ENCODE data around the gene ANKRD28.
A peak's percentile ranks its signal among the peaks of the same experiment; 100 is the strongest.
"Not testable (repeated sequence)": the region's sequence is repeated elsewhere in the genome, so short reads cannot be mapped to it uniquely, and the experiment has no call there.

Gene ANKRD28

GRCh38 chr3:15742236-15742635 lies 55.5 kb downstream of the ANKRD28 start:
- H3K36me3 ChIP-seq (ENCODE audit: control insufficient read depth in 5 of 5, insufficient read depth in 5 of 5, low read length in 5 of 5), result peaks cover 0 to 10% (median 3%) of the 10 kb centered on the region in 5 donors
- H3K27me3 ChIP-seq (ENCODE audit: control insufficient read depth in 5 of 5, insufficient read depth in 4 of 5, low read length in 5 of 5), result not testable (repeated sequence)

GRCh38 chr3:15738616-15739005 lies 59.2 kb downstream of the ANKRD28 start:
- H3K27ac ChIP-seq (ENCODE audit: low read depth, low read length); H3K4me3 ChIP-seq (ENCODE audit: low read depth in 1 of 5, low read length in 5 of 5); H3K9ac ChIP-seq (ENCODE audit: low read length in 5 of 5); H3K4me1 ChIP-seq (ENCODE audit: control insufficient read depth in 5 of 5, insufficient read depth in 5 of 5, low read length in 5 of 5); H3K27me3 ChIP-seq (ENCODE audit: control insufficient read depth in 5 of 5, insufficient read depth in 4 of 5, low read length in 5 of 5): not testable (repeated sequence)
- Histone ChIP-seq H3K36me3 (ENCODE audit: control insufficient read depth in 5 of 5, insufficient read depth in 5 of 5, low read length in 5 of 5) (peaks cover 0 to 40% (median 18%) of the 10 kb centered on the region in 5 donors), H3K9me3 (ENCODE audit: control insufficient read depth in 5 of 5, low read length in 5 of 5) (peaks cover 0 to 15% (median 2%) of the 10 kb centered on the region in 5 donors)

More at GRCh38 chr3:15742236-15742635, 55.5 kb downstream of the ANKRD28 start:
- H3K4me3 ChIP-seq (ENCODE audit: low read depth in 1 of 5, low read length in 5 of 5); H3K27ac ChIP-seq (ENCODE audit: low read depth, low read length); H3K9ac ChIP-seq (ENCODE audit: low read length in 5 of 5); H3K4me1 ChIP-seq (ENCODE audit: control insufficient read depth in 5 of 5, insufficient read depth in 5 of 5, low read length in 5 of 5): not testable (repeated sequence)
- H3K9me3 ChIP-seq (ENCODE audit: control insufficient read depth in 5 of 5, low read length in 5 of 5), result peaks cover 0 to 15% (median 2%) of the 10 kb centered on the region in 5 donors

DNA sequence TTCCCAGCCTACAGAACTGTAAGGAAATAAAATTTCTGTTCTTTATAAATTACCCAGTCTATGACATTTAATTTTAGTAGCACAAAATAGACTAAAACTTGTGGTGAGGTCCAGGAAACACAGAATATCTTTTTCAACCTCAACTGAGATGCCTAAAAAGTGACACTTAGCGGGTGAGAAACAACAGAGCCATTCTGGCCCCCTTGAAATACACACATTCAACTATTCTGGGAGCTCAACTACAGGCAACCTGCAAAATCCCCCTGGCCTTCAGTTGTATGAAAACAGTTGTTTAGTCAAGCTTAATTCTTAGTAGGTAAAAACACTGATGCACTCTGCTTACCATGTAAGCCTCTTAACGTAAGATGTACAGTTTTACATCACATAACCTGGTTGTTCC lies 66.8 kb downstream of the ANKRD28 start:
- Histone ChIP-seq H3K27me3 (ENCODE audit: control insufficient read depth in 5 of 5, insufficient read depth in 4 of 5, low read length in 5 of 5) (no peaks in the 10 kb centered on the region), H3K4me3 (ENCODE audit: low read depth in 1 of 5, low read length in 5 of 5) (no peak overlapping the region), H3K9ac (ENCODE audit: low read length in 5 of 5) (no peak overlapping the region), H3K9me3 (ENCODE audit: control insufficient read depth in 5 of 5, low read length in 5 of 5) (no peaks in the 10 kb centered on the region), H3K36me3 (ENCODE audit: control insufficient read depth in 5 of 5, insufficient read depth in 5 of 5, low read length in 5 of 5) (peaks cover 13 to 49% (median 33%) of the 10 kb centered on the region in 5 donors), H3K4me1 (ENCODE audit: control insufficient read depth in 5 of 5, insufficient read depth in 5 of 5, low read length in 5 of 5) (no peaks in the 10 kb centered on the region), H3K27ac (ENCODE audit: low read depth, low read length) (no peak overlapping the region)

- Histone ChIP-seq H3K9me3 (ENCODE audit: control insufficient read depth in 5 of 5, low read length in 5 of 5) (no peaks in the 10 kb centered on the region), H3K4me3 (ENCODE audit: low read depth in 1 of 5, low read length in 5 of 5) (no peak overlapping the region), H3K27me3 (ENCODE audit: control insufficient read depth in 5 of 5, insufficient read depth in 4 of 5, low read length in 5 of 5) (no peaks in the 10 kb centered on the region), H3K9ac (ENCODE audit: low read length in 5 of 5) (no peak overlapping the region), H3K4me1 (ENCODE audit: control insufficient read depth in 5 of 5, insufficient read depth in 5 of 5, low read length in 5 of 5) (no peaks in the 10 kb centered on the region), H3K27ac (ENCODE audit: low read depth, low read length) (no peak overlapping the region), H3K36me3 (ENCODE audit: control insufficient read depth in 5 of 5, insufficient read depth in 5 of 5, low read length in 5 of 5) (peaks cover 15 to 28% (median 24%) of the 10 kb centered on the region in 5 donors)
These were observed 69.0 kb downstream of the ANKRD28 start for GRCh38 chr3:15728766-15729165.

DNA sequence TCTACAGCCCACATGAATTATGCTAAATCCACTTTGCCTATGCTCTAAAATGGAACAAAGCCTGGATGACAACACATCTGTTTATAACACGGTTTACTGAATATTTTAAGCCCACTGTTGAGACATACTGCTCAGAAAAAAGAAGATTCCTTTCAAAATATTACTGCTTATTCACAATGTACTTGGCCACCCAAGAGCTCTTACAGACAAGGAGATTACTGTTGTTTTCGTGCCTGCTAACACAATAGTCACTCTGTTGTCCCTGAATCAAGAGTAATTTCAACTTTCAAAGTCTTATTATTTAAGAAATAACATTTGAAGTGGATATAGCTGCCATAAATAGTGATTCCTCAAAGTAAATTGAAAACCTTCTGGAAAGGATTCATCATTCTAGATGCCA lies 70.9 kb downstream of the ANKRD28 start:
- Histone ChIP-seq H3K9me3 (ENCODE audit: control insufficient read depth in 5 of 5, low read length in 5 of 5) (no peaks in the 10 kb centered on the region), H3K4me3 (ENCODE audit: low read depth in 1 of 5, low read length in 5 of 5) (no peak overlapping the region), H3K9ac (ENCODE audit: low read length in 5 of 5) (no peak overlapping the region), H3K36me3 (ENCODE audit: control insufficient read depth in 5 of 5, insufficient read depth in 5 of 5, low read length in 5 of 5) (peaks cover 13 to 27% (median 19%) of the 10 kb centered on the region in 5 donors), H3K27ac (ENCODE audit: low read depth, low read length) (no peak overlapping the region), H3K4me1 (ENCODE audit: control insufficient read depth in 5 of 5, insufficient read depth in 5 of 5, low read length in 5 of 5) (peaks cover 0 to 11% (median 0%) of the 10 kb centered on the region in 5 donors), H3K27me3 (ENCODE audit: control insufficient read depth in 5 of 5, insufficient read depth in 4 of 5, low read length in 5 of 5) (no peaks in the 10 kb centered on the region)

- Histone ChIP-seq H3K36me3 (ENCODE audit: control insufficient read depth in 5 of 5, insufficient read depth in 5 of 5, low read length in 5 of 5) (peaks cover 9 to 26% (median 20%) of the 10 kb centered on the region in 5 donors), H3K4me3 (ENCODE audit: low read depth in 1 of 5, low read length in 5 of 5) (no peak overlapping the region), H3K27ac (ENCODE audit: low read depth, low read length) (no peak overlapping the region), H3K9me3 (ENCODE audit: control insufficient read depth in 5 of 5, low read length in 5 of 5) (no peaks in the 10 kb centered on the region), H3K4me1 (ENCODE audit: control insufficient read depth in 5 of 5, insufficient read depth in 5 of 5, low read length in 5 of 5) (peaks cover 0 to 11% (median 0%) of the 10 kb centered on the region in 5 donors), H3K9ac (ENCODE audit: low read length in 5 of 5) (peak overlapping the region in 1 of 5 donors; percentile 8), H3K27me3 (ENCODE audit: control insufficient read depth in 5 of 5, insufficient read depth in 4 of 5, low read length in 5 of 5) (no peaks in the 10 kb centered on the region)
These were observed 71.7 kb downstream of the ANKRD28 start for GRCh38 chr3:15726043-15726442.

GRCh38 chr3:15724446-15724845 lies 73.3 kb downstream of the ANKRD28 start:
- peaks cover 12 to 30% (median 22%) of the 10 kb centered on the region in 5 donors for H3K36me3 ChIP-seq (ENCODE audit: control insufficient read depth in 5 of 5, insufficient read depth in 5 of 5, low read length in 5 of 5)
- no peaks in the 10 kb centered on the region for H3K27me3 ChIP-seq (ENCODE audit: control insufficient read depth in 5 of 5, insufficient read depth in 4 of 5, low read length in 5 of 5)
- H3K27ac ChIP-seq (ENCODE audit: low read depth, low read length), result no peak overlapping the region
- no peak overlapping the region for H3K4me3 ChIP-seq (ENCODE audit: low read depth in 1 of 5, low read length in 5 of 5)
- no peak overlapping the region for H3K9ac ChIP-seq (ENCODE audit: low read length in 5 of 5)
- H3K4me1 ChIP-seq (ENCODE audit: control insufficient read depth in 5 of 5, insufficient read depth in 5 of 5, low read length in 5 of 5), result peaks cover 0 to 11% (median 0%) of the 10 kb centered on the region in 5 donors
- H3K9me3 ChIP-seq (ENCODE audit: control insufficient read depth in 5 of 5, low read length in 5 of 5), result no peaks in the 10 kb centered on the region

DNA sequence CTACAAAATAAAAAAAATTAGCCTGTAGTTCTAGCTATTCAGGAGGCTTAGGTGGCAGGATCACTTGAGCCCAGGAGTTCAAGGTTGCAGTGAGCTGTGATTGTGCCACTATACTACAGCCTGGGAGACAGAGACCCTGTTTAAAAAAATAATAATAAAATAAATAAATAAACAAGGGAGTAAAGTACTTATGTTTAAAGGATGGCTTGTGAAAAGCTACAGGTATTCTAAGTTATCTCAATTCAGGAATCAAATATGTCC lies 74.2 kb downstream of the ANKRD28 start:
- Histone ChIP-seq H3K9me3 (ENCODE audit: control insufficient read depth in 5 of 5, low read length in 5 of 5) (no peaks in the 10 kb centered on the region), H3K36me3 (ENCODE audit: control insufficient read depth in 5 of 5, insufficient read depth in 5 of 5, low read length in 5 of 5) (peaks cover 12 to 30% (median 22%) of the 10 kb centered on the region in 5 donors), H3K9ac (ENCODE audit: low read length in 5 of 5) (no peak overlapping the region), H3K27me3 (ENCODE audit: control insufficient read depth in 5 of 5, insufficient read depth in 4 of 5, low read length in 5 of 5) (no peaks in the 10 kb centered on the region), H3K27ac (ENCODE audit: low read depth, low read length) (no peak overlapping the region), H3K4me3 (ENCODE audit: low read depth in 1 of 5, low read length in 5 of 5) (no peak overlapping the region), H3K4me1 (ENCODE audit: control insufficient read depth in 5 of 5, insufficient read depth in 5 of 5, low read length in 5 of 5) (peaks cover 0 to 11% (median 0%) of the 10 kb centered on the region in 5 donors)

DNA sequence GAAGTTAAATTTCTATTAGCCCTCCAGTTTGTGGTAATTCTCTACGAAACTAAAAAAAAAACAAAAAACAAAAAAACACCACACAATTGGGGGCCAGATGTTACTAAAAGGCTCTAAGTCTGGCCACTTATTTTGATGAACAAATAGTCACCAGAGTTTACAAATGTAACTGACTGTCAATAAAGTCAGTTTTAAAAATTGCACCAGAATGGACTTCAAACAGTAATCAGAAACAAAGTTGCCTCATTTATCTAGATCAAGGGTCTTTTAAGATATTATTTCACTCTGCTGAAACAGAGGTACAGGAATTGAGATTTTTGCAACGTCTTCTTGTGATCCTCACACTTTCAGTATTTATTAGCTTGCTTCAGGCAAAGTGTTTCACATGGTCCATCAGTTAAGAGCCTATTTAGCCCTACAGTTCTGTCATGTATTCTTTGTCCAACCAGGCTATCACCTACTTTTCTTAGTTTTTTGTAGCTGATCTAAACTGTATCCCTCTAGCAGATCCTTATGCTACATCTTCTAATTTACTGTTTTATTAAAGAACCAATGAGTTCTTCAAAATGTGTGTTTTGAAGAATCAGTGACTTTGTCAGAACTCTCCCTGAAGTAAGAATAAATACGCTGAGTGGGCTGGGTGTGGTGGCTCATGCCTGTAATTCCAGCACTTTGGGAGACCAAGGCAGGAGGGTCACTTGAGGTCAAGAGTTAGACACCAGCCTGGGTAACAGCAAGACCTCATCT lies 74.7 kb downstream of the ANKRD28 start:
- Histone ChIP-seq H3K36me3 (ENCODE audit: control insufficient read depth in 5 of 5, insufficient read depth in 5 of 5, low read length in 5 of 5) (peaks cover 12 to 30% (median 22%) of the 10 kb centered on the region in 5 donors), H3K27me3 (ENCODE audit: control insufficient read depth in 5 of 5, insufficient read depth in 4 of 5, low read length in 5 of 5) (no peaks in the 10 kb centered on the region), H3K4me3 (ENCODE audit: low read depth in 1 of 5, low read length in 5 of 5) (no peak overlapping the region), H3K27ac (ENCODE audit: low read depth, low read length) (peak overlapping the region; percentile 21), H3K4me1 (ENCODE audit: control insufficient read depth in 5 of 5, insufficient read depth in 5 of 5, low read length in 5 of 5) (peaks cover 0 to 11% (median 0%) of the 10 kb centered on the region in 5 donors), H3K9ac (ENCODE audit: low read length in 5 of 5) (no peak overlapping the region), H3K9me3 (ENCODE audit: control insufficient read depth in 5 of 5, low read length in 5 of 5) (no peaks in the 10 kb centered on the region)

GRCh38 chr3:15716178-15716577 lies 81.6 kb downstream of the ANKRD28 start:
- H3K27me3 ChIP-seq (ENCODE audit: control insufficient read depth in 5 of 5, insufficient read depth in 4 of 5, low read length in 5 of 5), result no peaks in the 10 kb centered on the region
- no peaks in the 10 kb centered on the region for H3K4me1 ChIP-seq (ENCODE audit: control insufficient read depth in 5 of 5, insufficient read depth in 5 of 5, low read length in 5 of 5)
- H3K36me3 ChIP-seq (ENCODE audit: control insufficient read depth in 5 of 5, insufficient read depth in 5 of 5, low read length in 5 of 5), result peaks cover 13 to 31% (median 21%) of the 10 kb centered on the region in 5 donors
- H3K9me3 ChIP-seq (ENCODE audit: control insufficient read depth in 5 of 5, low read length in 5 of 5), result no peaks in the 10 kb centered on the region
- H3K27ac ChIP-seq (ENCODE audit: low read depth, low read length), result no peak overlapping the region
- H3K9ac ChIP-seq (ENCODE audit: low read length in 5 of 5), result no peak overlapping the region
- H3K4me3 ChIP-seq (ENCODE audit: low read depth in 1 of 5, low read length in 5 of 5), result no peak overlapping the region
